HG03066 (cell line): ENCODE data around the gene SLC28A3.

Experiments used
- ATAC-seq: cut with Tn5 transposase; IDR thresholded peaks from one replicate; pipeline ENCODE4 v1.9.1; 2021; ENCODE audit warnings: low read depth; ENCODE audit not compliant: unreplicated experiment

The SLC28A3 gene

DNA sequence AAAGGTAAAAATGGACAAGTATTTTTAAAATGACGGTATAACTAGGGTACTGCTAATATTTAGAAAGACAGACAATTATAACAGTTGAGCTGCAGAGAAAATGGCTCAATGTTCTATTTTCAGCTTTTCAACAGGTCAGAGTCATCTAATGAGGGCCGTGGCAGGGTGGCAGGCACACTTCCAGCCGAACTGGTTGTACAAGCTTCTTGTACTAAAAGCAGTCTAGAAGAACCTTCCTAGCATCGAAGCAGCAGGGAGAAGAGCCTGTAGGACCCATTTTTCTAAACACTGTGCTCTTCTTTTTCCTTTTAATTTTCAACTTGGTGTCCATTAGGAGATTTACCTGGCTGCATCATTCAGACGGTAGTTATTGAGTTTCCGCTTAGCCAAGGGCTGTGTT is 85.6 kb downstream of the SLC28A3 start:
- ATAC-seq = no peak

DNA sequence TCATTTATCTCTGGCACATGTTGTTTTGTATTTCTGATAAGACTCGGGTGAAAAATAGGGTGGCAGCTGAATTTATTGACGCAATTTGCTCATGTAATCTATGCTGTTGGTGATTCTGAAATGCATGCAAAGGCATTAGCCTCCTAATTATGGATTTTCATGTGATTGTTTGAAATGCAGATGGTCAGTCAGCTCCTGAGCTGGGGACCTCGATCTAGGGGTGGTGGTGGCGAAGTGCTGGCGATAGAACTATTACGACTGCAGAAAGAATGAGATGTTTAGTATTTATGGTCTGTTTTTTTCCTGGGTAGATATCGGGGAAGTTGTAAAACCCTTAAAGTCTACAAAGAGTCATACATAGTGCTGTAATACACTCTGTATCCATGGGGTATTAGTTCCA is 88.6 kb downstream of the SLC28A3 start:
- no peak for ATAC-seq

DNA sequence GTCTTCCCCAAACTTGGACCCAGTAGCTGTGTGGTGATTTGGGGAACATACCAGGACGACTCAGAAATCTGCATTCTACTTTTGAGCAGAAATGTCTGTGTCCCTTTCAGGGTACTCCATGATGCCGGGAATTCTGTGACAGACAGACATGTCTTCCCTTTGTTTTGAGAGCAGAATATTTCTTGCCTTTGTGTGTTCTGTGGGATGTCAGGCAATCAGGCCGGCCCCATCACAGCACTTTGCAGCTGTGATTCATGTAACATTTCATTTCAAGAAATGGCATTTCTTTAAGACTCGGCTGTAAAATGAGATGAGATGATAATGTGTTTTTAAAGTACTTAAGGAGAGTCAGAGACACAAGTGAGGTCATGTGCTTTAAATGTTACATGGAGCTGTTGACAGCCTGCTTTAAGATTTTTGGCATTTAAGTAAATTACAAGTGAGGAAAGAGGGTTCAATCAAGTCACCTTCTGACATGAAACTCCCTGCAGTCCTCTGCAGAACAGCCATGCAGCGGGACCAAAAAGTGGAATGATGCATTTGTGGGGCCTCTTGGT is 98.7 kb downstream of the SLC28A3 start:
- ATAC-seq = no peak

DNA sequence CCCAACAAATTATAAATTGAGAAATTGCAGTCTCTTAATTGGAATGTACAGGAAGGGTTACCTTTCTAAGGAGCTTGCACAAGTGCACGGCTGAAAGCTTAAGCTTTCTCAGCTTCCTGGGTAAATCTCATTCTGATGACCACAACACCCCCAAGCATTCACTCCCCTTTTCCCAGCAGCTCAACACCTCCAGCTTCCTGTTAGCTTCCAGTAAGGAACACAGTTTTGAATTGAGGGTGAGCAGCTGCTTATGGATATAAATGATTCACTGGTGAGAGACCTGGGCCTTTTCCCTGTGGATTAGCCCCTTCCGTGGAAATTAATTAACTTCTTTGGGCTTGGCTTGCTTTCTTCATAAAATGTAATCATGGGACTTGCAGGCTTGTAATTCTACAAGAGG is 101.2 kb downstream of the SLC28A3 start:
- no peak for ATAC-seq

DNA sequence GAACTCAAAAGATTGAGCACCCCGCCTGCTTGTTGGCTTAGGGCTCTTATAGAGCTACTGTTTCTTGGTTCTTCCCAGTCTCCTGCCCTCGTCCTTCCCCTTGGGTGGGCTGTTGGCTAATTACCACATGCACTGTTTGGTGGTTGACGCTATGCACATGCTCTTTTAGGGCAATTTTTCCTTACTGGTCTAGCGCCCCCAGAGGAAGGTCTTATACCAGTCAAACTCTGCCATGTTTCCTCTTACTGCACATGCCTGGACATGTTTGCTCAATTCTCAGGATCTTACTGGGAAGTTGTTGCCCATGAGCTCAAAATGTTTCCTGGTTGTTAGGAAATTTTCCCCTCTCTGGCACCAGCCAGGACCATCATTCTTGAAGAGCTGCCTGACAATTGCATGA is 101.9 kb downstream of the SLC28A3 start:
- ATAC-seq = no peak

DNA sequence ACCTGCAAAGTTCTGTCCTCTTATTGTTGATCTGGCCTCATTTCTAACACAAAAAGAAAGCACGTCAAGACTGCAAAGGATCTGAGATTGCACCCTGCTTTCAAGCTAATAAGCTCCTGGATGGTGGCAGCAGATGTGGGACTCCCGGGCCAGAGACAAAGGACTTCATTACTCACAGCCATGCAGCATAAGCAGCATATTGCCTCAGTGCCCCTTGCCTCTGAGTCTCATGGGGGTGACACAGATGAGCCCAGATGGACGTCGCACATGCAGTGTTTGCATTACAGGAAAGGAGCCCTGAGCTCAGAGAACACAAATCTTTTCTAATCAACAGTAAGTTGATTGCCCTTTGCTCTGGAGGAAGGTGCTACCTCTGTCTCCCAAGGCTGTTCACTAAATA is 105.0 kb downstream of the SLC28A3 start:
- ATAC-seq = no peak

DNA sequence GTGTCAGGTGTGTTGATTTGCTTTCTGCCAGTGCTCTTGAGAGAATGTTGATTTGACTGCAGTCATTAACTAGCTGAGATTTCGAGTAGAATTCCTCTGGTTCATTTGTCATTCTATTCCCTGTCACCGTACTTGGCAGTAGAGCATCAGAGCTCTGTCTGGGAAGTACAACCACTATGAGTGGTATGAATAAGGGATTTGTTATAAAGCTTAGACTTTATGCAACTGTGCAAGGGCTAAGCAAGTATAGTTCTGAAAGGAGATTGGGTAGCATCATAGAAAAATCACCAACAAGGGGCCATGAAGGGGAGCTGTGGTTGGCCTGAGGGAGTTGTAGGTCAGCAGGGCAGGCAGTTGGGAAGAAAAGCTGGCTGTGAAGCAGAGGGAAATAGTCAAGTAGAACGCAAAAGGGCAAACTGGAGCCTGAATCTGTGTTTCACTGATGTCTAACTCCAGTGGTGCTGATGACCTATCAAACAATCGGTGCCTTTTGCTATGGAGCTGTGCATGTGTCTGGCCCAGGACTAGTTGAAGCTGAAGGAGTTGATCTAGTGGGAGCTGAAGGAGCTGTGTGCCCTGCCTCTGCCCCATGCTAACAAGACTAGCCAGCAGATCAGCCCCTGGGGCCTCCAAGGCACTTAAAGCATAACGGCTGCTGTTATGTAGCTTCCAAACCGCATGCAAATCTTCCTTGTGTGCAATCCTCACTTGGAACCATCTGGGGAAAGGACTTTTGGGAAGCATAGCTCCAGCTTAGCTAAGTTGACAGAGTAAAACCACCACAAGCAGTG is 110.0 kb downstream of the SLC28A3 start:
- ATAC-seq = no peak

DNA sequence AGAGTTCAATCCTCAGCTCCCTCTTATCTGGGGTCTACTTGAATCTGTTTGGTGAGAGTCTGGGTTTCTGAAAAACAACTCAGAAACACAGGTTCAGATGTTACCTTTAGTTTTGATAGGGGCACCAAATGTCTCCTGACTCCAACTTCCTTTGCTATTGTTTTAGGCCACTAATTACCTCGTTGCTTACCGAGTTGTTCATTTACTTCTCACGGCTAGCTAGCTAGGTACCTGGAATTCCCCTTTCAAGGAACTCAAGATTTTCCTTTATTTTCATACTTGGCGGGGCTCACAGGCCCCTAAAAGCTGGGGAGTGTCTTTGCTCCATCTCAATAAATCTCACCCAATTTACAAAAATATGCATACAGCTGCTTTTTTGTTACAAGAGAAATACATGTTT is 111.4 kb downstream of the SLC28A3 start:
- ATAC-seq = no peak

DNA sequence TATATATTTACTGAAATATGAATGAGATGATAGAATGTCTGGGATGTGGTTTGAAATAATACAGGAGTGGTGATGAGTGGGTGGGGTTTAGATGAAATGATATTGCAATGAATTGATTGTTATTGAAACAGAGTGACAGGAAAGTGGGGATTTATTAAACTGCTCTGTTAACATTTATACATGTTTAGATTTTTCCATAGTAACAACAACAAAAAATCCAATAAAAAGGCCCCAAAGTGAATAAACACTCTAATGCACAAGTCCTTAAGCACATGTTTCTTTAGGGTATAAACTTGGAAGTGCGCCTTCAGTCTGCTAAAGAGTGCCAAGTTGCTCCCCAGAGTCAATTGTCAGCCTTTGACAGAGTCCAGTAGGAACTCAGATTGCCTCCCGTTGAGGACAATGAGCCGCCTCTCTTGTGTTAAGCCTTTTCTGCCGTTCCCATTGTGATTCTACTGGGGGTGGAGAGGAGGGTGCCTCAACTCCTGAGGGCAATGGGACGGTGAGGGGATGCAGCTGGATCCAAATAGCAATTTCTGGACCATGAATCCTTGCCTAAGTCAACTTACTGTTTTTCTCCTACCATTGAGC is 112.3 kb downstream of the SLC28A3 start:
- no peak for ATAC-seq

DNA sequence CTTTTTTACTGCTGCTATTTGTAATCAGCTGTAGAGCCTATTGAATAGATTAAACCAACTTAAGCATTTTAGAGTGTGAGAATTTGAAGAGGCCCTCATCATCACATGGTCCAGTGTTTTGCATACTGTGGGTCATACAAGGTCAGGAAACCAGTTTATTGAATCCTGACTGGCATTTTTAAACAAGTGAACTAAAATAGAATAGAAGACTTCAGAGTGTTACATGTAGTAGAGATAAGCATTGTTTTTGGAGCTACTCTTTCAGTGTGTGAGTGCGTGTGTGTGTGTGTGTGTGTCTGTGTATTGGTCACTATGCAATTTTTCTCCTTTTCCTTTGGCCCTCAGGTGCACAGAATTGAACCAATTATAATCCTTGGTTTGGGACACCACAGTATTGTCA is 114.4 kb downstream of the SLC28A3 start:
- no peak for ATAC-seq
